PFSK-1 (cell line): ENCODE measurements around the gene HDAC3.

Experiments used
- FOXP2 ChIP-seq: optimal IDR thresholded peaks from 2 replicates; pipeline ENCODE3; 2011; ENCODE audit warnings: borderline replicate concordance, control low read depth, inconsistent platforms; ENCODE audit not compliant: insufficient read depth; ENCODE audit errors: extremely low read length, extremely low read depth
- POLR2AphosphoS5 ChIP-seq: IDR thresholded peaks from 2 replicates; pipeline ENCODE4 v1.6.1; 2012; ENCODE audit warnings: low read depth, mild to moderate bottlenecking, control low read depth, low read length, moderate library complexity
- REST ChIP-seq, 2 experiments: IDR thresholded peaks; 2 replicates each; pipeline versions ENCODE4 v1.6.1 to v1.8.0; 2011 to 2012; ENCODE audit warnings: low read depth in 2 of 2, low read length in 2 of 2, control low read depth in 1 of 2, inconsistent platforms in 1 of 2, mild to moderate bottlenecking in 1 of 2, moderate library complexity in 1 of 2; ENCODE audit not compliant: insufficient read depth in 1 of 2
- SIN3A ChIP-seq: IDR thresholded peaks from 2 replicates; pipeline ENCODE4 v1.6.1; 2012; ENCODE audit warnings: mild to moderate bottlenecking, low read length, moderate library complexity, borderline replicate concordance; ENCODE audit not compliant: insufficient read depth
- TAF1 ChIP-seq: IDR thresholded peaks from 2 replicates; pipeline ENCODE4 v1.6.1; 2012; ENCODE audit warnings: low read length, control low read depth, borderline replicate concordance; ENCODE audit not compliant: insufficient read depth

The HDAC3 gene

GRCh38 chr5:141630570-141631140 is 6.0 kb downstream of the HDAC3 start:
- TF ChIP-seq TAF1, result no peak
- TF ChIP-seq POLR2AphosphoS5, result no peak
- no peak for TF ChIP-seq REST (IDR thresholded peaks at IDR 0.05; ENCODE audit: insufficient read depth in 1 of 2, low read depth in 2 of 2, low read length in 2 of 2)
- TF ChIP-seq SIN3A, result no peak
- no peak for TF ChIP-seq FOXP2

- no peak for TF ChIP-seq FOXP2
- no peak for TF ChIP-seq SIN3A
- no peak for TF ChIP-seq REST (IDR thresholded peaks at IDR 0.05; ENCODE audit: insufficient read depth in 1 of 2, low read depth in 2 of 2, low read length in 2 of 2)
- no peak for TF ChIP-seq POLR2AphosphoS5
- no peak for TF ChIP-seq TAF1
Measured at GRCh38 chr5:141628175-141628788, 8.4 kb downstream of the HDAC3 start.

- no peak for TF ChIP-seq TAF1
- TF ChIP-seq REST (IDR thresholded peaks at IDR 0.05; ENCODE audit: insufficient read depth in 1 of 2, low read depth in 2 of 2, low read length in 2 of 2), result no peak
- no peak for TF ChIP-seq POLR2AphosphoS5
- no peak for TF ChIP-seq SIN3A
- no peak for TF ChIP-seq FOXP2
Measured at GRCh38 chr5:141623611-141624010, 13.0 kb downstream of the HDAC3 start.

- TF ChIP-seq TAF1, result no peak
- no peak for TF ChIP-seq FOXP2
- no peak for TF ChIP-seq REST (IDR thresholded peaks at IDR 0.05; ENCODE audit: insufficient read depth in 1 of 2, low read depth in 2 of 2, low read length in 2 of 2)
- TF ChIP-seq POLR2AphosphoS5, result no peak
- no peak for TF ChIP-seq SIN3A
Measured at GRCh38 chr5:141623186-141623585, 13.5 kb downstream of the HDAC3 start.
